Left lung (tissue), 10 donors: ENCODE results near the gene KIF13A. TPM values are rescaled to one million over a fixed set of nuclear protein-coding genes. Genes with fewer than 3 reads are reported as not detected.
A peak's percentile ranks its signal among the peaks of the same experiment; 100 is the strongest.

Experiments used
- ATAC-seq: fragments of 200-7000 bp; cut with Tn5 transposase; one replicate; pipeline ENCODE4 v1.9.1; 2020; ENCODE audit warnings: moderate library complexity
- DNase-seq, 4 donors: peaks; one replicate each; pipeline ENCODE4 v3.0.0-alpha.2; 2013 to 2020
- H3K27ac ChIP-seq, 2 donors: fragments of 200-600 bp; sonication (generic) in 1 of 2; one replicate each; pipeline versions ENCODE4 v1.5.0 to v1.8.0; 2020 to 2021
- H3K27me3 ChIP-seq, 2 donors: fragments of 200-600 bp; sonication (generic) in 1 of 2; one replicate each; pipeline versions ENCODE4 v1.5.0 to v1.8.0; 2020 to 2021
- H3K36me3 ChIP-seq, 2 donors: fragments of 200-600 bp; sonication (generic) in 1 of 2; one replicate each; pipeline versions ENCODE4 v1.5.0 to v1.8.0; 2020 to 2021
- H3K4me1 ChIP-seq, 2 donors: fragments of 200-600 bp; one replicate each; pipeline ENCODE4 v1.8.0; 2021
- H3K4me3 ChIP-seq, 2 donors: fragments of 200-600 bp; sonication (generic) in 1 of 2; one replicate each; pipeline versions ENCODE4 v1.5.0 to v1.8.0; 2020 to 2021; ENCODE audit warnings: mild to moderate bottlenecking in 1 of 2
- H3K9me3 ChIP-seq, 2 donors: fragments of 200-600 bp; sonication (generic) in 1 of 2; one replicate each; pipeline versions ENCODE4 v1.5.0 to v1.8.0; 2020 to 2021
- CTCF ChIP-seq, 2 donors: fragments of 200-600 bp; sonication (generic) in 1 of 2; IDR thresholded peaks; one replicate each; pipeline versions ENCODE4 v1.5.0 to v1.8.0; 2021; ENCODE audit warnings: antibody characterized with exemption in 2 of 2
- intact Hi-C, 2 donors: fragments of 100-400 bp; cut with DNase I; formaldehyde crosslinking; loops; one replicate each; pipeline versions ENCODE4 v1.11.2 to v1.14.2; 2022
- polyA plus RNA-seq, 6 donors: library from polyadenylated mRNA; unstranded; fragments of 120-200 nt; gene quantifications; one replicate each; pipeline ENCODE4 v1.2.1, GENCODE V29; 2013; ENCODE audit not compliant: insufficient read length in 6 of 6
- total RNA-seq, 2 donors: library from RNA; stranded (reverse); fragmentation: NEBNext Ultra II Directional; extraction: Animal tissue kit (Norgen Biotek cat#: 25700); gene quantifications; one replicate each; pipeline ENCODE4 v1.2.1, GENCODE V29; 2021
- donor health status: DM: no; HTN: yes; CAD: no.
- donor health status: DM: no; HTN: no; CAD: no.

The KIF13A gene
- total and polyA plus RNA-seq, 8 donors = 42.1 to 50.1 (median 46.3) TPM

- TF ChIP-seq CTCF (IDR thresholded peaks at IDR 0.05) = no peak
- Histone ChIP-seq H3K36me3 (no peaks in the 10 kb centered on the region), H3K4me3 (no peak overlapping the region), H3K9me3 (no peaks in the 10 kb centered on the region), H3K27me3 (no peaks in the 10 kb centered on the region), H3K4me1 (peaks cover 8 to 75% of the 10 kb centered on the region in 2 donors), H3K27ac (peak overlapping the region; percentile 15 to 83)
- DNase-seq (no peak), ATAC-seq (peak; percentile 56)
- intact Hi-C loops = no loop called here
Observed at GRCh38 chr6:17883665-17884497, 103.6 kb downstream of the KIF13A start.

GRCh38 chr6:17881085-17881858, 106.2 kb downstream of the KIF13A start:
- intact Hi-C loops = no loop called here
- peaks cover 8 to 67% of the 10 kb centered on the region in 2 donors for H3K4me1 ChIP-seq
- DNase-seq = peak in 2 of 4 donors; percentile 81 to 93
- no peak for TF ChIP-seq CTCF (IDR thresholded peaks at IDR 0.05)
- no peaks in the 10 kb centered on the region for H3K27me3 ChIP-seq
- H3K4me3 ChIP-seq = no peak overlapping the region
- peak overlapping the region in 1 of 2 donors; percentile 55 for H3K27ac ChIP-seq
- H3K36me3 ChIP-seq = no peaks in the 10 kb centered on the region
- H3K9me3 ChIP-seq = no peaks in the 10 kb centered on the region
- peak; percentile 58 for ATAC-seq

- no peak for DNase-seq
- H3K36me3 ChIP-seq = no peaks in the 10 kb centered on the region
- intact Hi-C loops = no loop called here
- peak overlapping the region in 1 of 2 donors; percentile 28 for H3K27ac ChIP-seq
- H3K4me3 ChIP-seq = no peak overlapping the region
- peaks cover 2 to 46% of the 10 kb centered on the region in 2 donors for H3K4me1 ChIP-seq
- H3K27me3 ChIP-seq = no peaks in the 10 kb centered on the region
- no peak for ATAC-seq
- TF ChIP-seq CTCF (IDR thresholded peaks at IDR 0.05) = no peak
- H3K9me3 ChIP-seq = no peaks in the 10 kb centered on the region
Observed at GRCh38 chr6:17879184-17879583, 108.3 kb downstream of the KIF13A start.

- Histone ChIP-seq H3K27ac (peak overlapping the region in 1 of 2 donors; percentile 28), H3K36me3 (no peaks in the 10 kb centered on the region), H3K27me3 (no peaks in the 10 kb centered on the region), H3K4me1 (peaks cover 0 to 41% of the 10 kb centered on the region in 2 donors), H3K4me3 (no peak overlapping the region), H3K9me3 (no peaks in the 10 kb centered on the region)
- ATAC-seq (no peak), DNase-seq (no peak)
- no peak for TF ChIP-seq CTCF (IDR thresholded peaks at IDR 0.05)
- intact Hi-C loops = no loop called here
Observed at GRCh38 chr6:17878734-17879133, 108.7 kb downstream of the KIF13A start.

GRCh38 chr6:17877895-17878440, 109.5 kb downstream of the KIF13A start:
- Histone ChIP-seq H3K36me3 (no peaks in the 10 kb centered on the region), H3K4me3 (no peak overlapping the region), H3K4me1 (peaks cover 0 to 34% of the 10 kb centered on the region in 2 donors), H3K27ac (peak overlapping the region in 1 of 2 donors; percentile 51), H3K27me3 (no peaks in the 10 kb centered on the region), H3K9me3 (no peaks in the 10 kb centered on the region)
- TF ChIP-seq CTCF (IDR thresholded peaks at IDR 0.05) = no peak
- ATAC-seq (no peak), DNase-seq (no peak)
- intact Hi-C loops = no loop called here
